Superior temporal gyrus (tissue), 1 donor: ENCODE data around the gene FAM13B.
"Not testable (repeated sequence)": the region's sequence is repeated elsewhere in the genome, so short reads cannot be mapped to it uniquely, and the experiment has no call there.

Source experiments
- DNase-seq: peaks from one replicate; pipeline ENCODE4 v3.0.0-alpha.2; 2016; ENCODE audit errors: extremely low spot score

FAM13B gene

GRCh38 chr5:138032572-138033385 is at the start of gene FAM13B:
TSS of gene FAM13B (minus strand) at chr5:138033079. CDS start at chr5:138019111, 13,968 bp downstream.
- peak; percentile 71 for DNase-seq

- no peak for DNase-seq
Observed at GRCh38 chr5:138082033-138082432, 49.2 kb upstream of the FAM13B start.

- DNase-seq: no peak
Observed at GRCh38 chr5:138078006-138078643, 45.2 kb upstream of the FAM13B start.

GRCh38 chr5:138077064-138077696 is 44.3 kb upstream of the FAM13B start:
- peak; percentile 93 for DNase-seq

DNA sequence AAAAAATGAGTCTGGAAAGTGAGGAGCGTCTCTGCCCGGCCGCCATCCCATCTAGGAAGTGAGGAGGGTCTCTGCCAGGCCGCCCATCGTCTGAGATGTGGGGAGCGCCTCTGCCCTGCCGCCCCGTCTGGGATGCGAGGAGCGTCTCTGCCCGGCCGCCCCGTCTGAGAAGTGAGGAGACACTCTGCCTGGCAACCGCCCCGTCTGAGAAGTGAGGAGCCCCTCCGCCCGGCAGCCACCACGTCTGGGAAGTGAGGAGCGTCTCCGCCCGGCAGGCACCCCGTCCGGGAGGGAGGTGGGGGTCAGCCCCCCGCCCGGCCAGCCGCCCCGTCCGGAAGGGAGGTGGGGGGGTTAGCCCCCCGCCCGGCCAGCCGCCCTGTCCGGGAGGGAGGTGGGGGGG is 37.1 kb upstream of the FAM13B start:
- not testable (repeated sequence) for DNase-seq

DNA sequence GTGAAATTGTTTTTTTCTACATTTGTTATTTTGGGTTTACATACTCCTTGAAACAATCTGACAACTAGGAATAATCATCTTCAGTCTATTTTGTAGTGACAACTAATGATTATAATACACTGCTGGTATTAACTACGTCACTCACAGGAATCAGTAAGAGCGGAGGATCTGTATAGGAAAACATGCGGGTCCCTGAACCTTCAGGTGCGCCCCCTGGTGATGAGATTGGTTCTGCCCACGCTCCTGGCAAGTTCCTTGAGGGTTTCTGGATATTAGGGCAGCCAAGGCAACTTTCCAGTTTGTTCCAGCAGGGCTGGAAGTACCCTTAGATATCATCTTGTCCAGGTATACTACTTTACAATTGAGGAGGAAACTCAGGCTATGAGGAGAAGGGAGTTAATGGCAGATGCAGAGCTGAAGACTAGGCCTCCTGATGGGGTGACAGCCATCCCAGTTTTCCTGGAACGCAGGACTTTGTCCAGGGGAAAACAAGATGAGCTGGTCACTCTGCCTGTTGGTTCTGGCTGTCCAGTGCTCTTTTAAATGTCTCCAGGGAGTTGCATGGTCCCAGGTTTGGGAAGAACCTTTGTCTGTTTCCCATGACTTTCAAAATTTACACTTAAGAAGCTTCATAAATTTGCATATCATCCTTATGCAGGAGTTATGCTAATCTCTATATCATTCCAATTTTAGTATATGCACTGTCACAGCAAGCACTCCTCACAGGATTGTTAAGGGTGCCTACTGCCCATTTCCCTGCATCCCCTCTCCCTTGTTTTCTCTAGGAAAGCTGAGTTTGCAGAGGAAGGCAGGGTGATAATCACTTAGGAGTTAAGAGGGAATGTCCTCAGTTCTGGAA is 36.1 kb upstream of the FAM13B start:
- peak; percentile 80 for DNase-seq

GRCh38 chr5:138067945-138068344 is 35.1 kb upstream of the FAM13B start:
- no peak for DNase-seq

GRCh38 chr5:138065102-138065501 is 32.2 kb upstream of the FAM13B start:
- DNase-seq: no peak

GRCh38 chr5:138064526-138064925 is 31.6 kb upstream of the FAM13B start:
- DNase-seq: no peak

DNA sequence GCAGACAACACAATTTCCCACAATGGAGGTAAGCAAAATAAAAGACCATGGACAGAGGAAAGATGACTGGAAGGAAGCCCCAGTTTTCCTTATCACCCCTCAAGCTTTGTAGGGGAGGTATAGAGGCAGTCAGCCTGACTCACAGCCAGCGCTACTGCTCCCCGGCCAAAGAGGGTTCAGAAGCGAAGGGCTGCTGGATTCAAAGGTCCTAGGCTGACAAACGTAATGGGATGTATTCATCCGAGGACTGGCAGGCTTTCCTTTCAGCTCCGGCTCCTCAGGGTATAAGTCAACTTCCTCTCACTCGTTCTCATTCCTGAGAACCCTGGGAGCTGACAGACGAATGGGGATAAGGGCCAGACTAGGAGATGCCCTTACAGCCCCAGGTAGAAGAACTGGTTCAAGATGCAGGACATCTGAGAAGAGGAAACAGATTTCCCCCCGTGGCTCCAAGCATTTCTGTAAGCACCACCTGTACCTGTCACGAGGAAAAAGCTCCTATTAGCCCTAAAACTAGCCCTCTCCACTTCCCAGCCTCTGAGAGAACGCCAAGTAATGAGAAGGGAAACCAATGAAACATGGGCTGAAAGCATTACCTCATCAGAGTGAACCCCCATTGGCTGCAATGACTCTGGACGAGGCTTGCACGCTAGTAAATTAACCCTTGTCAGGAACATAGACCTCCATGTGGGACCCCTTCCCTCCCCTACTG is 22.1 kb upstream of the FAM13B start:
- peak; percentile 88 for DNase-seq

DNA sequence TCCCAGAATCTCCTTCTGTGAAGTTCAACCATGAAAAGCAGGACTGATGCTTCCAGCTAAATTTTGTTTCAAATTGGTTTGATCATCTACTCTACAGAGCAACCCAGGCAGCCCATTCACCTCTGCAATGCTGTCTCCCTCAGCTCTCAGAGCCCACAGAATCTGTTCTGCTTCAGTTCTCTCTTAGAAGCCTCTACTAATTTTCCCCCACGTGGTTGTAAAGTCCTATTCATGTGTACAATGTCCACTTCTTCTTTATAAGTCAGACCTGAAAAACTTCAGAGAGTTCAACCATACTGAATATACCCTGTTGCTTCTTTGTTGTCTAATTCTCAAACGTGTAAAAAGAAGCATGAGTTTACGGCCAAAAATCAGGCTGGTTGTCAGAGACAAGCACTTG is 21.3 kb upstream of the FAM13B start:
- DNase-seq: peak; percentile 48

- DNase-seq: no peak
Observed at GRCh38 chr5:138053554-138053953, 20.7 kb upstream of the FAM13B start.

DNA sequence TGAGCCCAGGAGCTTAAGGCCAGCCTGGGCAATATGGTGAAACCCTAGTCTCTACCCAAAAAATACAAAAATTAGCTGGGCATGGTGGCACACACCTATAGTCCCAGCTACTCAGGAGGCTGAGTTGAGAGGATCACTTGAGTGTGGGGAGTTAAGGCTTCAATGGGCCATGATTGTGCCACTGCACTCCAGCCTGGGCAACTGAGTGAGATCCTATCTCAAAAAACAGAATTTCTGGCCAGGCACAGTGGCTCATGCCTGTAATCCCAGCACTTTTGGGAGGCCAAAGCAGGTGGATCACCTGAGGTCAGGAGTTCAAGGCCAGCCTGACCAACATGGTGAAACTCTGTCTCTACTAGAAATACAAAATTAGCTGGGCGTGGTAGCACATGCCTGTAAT is 19.8 kb upstream of the FAM13B start:
- not testable (repeated sequence) for DNase-seq

DNA sequence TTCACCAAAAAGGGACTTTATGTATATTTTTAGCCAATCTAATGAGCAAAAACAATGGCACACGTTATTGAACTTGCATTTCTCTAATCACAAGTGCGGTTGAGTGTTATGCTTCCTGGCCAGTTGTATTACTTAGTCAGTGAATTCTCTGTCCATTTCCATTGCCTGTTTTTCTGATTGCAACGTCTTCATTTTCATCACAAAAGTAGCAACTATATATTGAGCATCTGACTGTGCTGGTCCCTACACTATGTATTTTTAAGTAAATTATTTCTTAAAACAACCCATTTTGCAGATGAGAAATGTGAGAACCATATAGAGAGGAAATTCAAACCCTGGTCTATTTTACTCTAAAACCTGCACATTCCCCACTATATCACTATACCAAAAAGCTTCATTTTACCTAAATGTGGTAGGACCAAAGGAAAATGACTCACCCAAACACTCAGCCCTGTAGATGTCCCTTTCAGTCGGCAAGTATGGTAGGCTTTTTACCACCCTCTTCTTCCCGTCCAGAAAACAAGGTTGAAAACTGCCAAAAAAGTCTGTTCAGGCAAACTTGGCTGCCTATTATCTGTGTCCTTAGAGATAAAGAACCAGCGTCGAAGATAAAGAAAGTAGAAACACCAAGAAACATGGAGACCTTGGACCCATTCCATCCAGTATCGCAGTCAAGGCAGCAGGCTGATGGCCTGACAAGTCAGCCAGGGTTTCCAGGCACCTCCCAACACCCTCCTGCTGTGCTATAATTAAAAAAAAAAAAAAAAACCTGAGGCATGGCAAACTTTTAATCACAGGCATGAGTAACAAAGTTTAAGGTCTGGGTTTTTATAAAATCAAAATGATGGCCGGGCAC is 18.8 kb upstream of the FAM13B start:
- DNase-seq: no peak

DNA sequence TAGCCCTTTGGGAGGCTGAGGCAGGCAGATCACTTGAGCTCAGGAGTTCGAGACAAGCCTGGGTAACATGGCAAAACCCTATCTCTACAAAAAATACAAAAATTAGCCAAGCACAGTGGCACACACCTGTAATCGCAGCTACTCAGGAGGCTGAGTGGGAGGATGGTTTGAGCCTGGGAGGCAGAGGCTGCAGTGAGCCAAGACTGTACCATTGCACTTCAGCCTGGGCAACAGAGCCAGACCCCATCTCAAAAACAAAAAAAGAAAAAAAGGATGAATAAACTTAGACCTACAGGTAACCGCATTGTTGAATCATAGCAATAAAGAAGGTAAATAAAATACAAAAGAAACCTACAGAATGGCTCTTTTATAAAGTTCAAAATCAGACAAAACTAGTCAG is 12.4 kb upstream of the FAM13B start:
- DNase-seq: not testable (repeated sequence)

- peak; percentile 91 for DNase-seq
Observed at GRCh38 chr5:138038826-138039225, 5.9 kb upstream of the FAM13B start.

DNA sequence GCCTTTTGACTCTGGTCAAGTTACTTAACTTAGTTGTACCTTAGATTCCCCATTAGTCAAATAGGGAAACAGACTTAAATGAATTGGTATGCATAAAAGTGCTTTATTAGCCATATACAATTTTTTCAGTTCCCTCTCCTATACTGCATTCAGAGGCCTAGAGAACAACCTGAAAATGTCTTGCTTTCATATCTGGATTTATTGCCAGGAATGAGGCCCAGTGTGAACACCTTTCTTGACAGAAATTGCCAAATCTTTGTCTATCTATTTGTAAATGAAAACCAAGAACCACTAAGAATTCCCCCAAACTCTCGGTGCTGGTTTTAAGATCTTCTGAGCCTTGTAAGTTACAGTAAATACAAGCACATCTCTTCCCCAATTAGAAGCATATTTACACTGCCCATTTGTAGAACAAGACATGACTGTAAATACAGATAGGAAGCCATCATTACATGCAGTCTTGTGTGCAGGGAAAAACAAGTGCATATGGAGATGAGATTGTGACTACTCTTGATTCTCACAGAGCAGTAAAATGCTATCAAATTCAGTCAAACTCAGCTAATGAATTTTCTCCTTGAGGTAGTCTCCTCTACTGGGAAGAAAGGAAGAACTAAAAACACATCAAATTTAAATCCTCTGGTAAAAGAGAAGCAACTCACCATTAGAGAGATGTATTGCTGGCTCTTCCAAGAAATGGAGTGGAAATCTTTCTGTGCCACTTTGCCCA is 5.2 kb upstream of the FAM13B start:
- DNase-seq: peak; percentile 58

- peak; percentile 56 for DNase-seq
Observed at GRCh38 chr5:138037271-138037670, 4.4 kb upstream of the FAM13B start.
